Hepatocyte (in vitro differentiated cells): Measurements from ENCODE around the gene PTPRD. TPM values are rescaled to one million over a fixed set of nuclear protein-coding genes. Genes with fewer than 3 reads are reported as not detected.
"Not testable (repeated sequence)": the region's sequence is repeated elsewhere in the genome, so short reads cannot be mapped to it uniquely, and the experiment has no call there.

Experiments used
- DNase-seq: peaks from one replicate; pipeline ENCODE4 v3.0.0-alpha.2; 2016; ENCODE audit warnings: low spot score
- H2AFZ ChIP-seq: fragments of 200-600 bp; sonication (generic); 2 replicates; pipeline ENCODE4 v1.6.0; 2016; ENCODE audit warnings: antibody characterized with exemption, mild to moderate bottlenecking
- H3K27ac ChIP-seq: fragments of 200-600 bp; sonication (generic); 2 replicates; pipeline ENCODE4 v1.5.1; 2016; ENCODE audit warnings: mild to moderate bottlenecking
- H3K27me3 ChIP-seq: fragments of 200-600 bp; sonication (generic); 2 replicates; pipeline ENCODE4 v1.6.1; 2016
- H3K36me3 ChIP-seq: fragments of 200-600 bp; sonication (generic); replicated peaks from 2 replicates; pipeline ENCODE4 v1.5.1; 2016; ENCODE audit warnings: low read depth; ENCODE audit not compliant: insufficient read depth
- H3K4me1 ChIP-seq: fragments of 200-600 bp; sonication (generic); 2 replicates; pipeline ENCODE4 v1.5.1; 2016; ENCODE audit warnings: mild to moderate bottlenecking, moderate library complexity; ENCODE audit not compliant: insufficient read depth
- H3K4me2 ChIP-seq: fragments of 200-600 bp; sonication (generic); 2 replicates; pipeline ENCODE4 v1.6.0; 2016
- H3K4me3 ChIP-seq: fragments of 200-600 bp; sonication (generic); 2 replicates; pipeline ENCODE4 v1.5.1; 2016; ENCODE audit warnings: mild to moderate bottlenecking
- H3K79me2 ChIP-seq: fragments of 200-600 bp; sonication (generic); 2 replicates; pipeline ENCODE4 v1.6.0; 2017; ENCODE audit warnings: mild to moderate bottlenecking
- H3K9me2 ChIP-seq: fragments of 200-600 bp; sonication (generic); replicated peaks from 2 replicates; pipeline ENCODE4 v1.6.0; 2017; ENCODE audit warnings: mild to moderate bottlenecking; ENCODE audit not compliant: insufficient read depth
- H3K9me3 ChIP-seq: fragments of 200-600 bp; sonication (generic); 2 replicates; pipeline ENCODE4 v1.5.1; 2016; ENCODE audit warnings: low read depth, mild to moderate bottlenecking
- H4K20me1 ChIP-seq: fragments of 200-600 bp; sonication (generic); 2 replicates; pipeline ENCODE4 v1.6.0; 2016; ENCODE audit warnings: mild to moderate bottlenecking; ENCODE audit not compliant: insufficient read depth, poor library complexity, severe bottlenecking
- CTCF ChIP-seq: fragments of 200-600 bp; sonication (generic); IDR thresholded peaks from 2 replicates; pipeline ENCODE4 v1.5.1; 2016; ENCODE audit warnings: antibody characterized with exemption, mild to moderate bottlenecking; ENCODE audit not compliant: poor library complexity
- EZH2 ChIP-seq: fragments of 200-600 bp; sonication (generic); IDR thresholded peaks from 2 replicates; pipeline ENCODE4 v1.6.1; 2016; ENCODE audit warnings: antibody characterized with exemption, mild to moderate bottlenecking, borderline replicate concordance
- EZH2phosphoT487 ChIP-seq: fragments of 200-600 bp; sonication (generic); IDR thresholded peaks from one replicate; pipeline ENCODE4 v1.6.1; 2018; ENCODE audit warnings: antibody characterized with exemption, mild to moderate bottlenecking, low read depth, moderate library complexity; ENCODE audit not compliant: unreplicated experiment, severe bottlenecking
- WGBS: methylation state at CpG from one replicate; pipeline ENCODE4 v1.1.6; 2016; ENCODE audit warnings: low lambda C conversion rate; ENCODE audit errors: missing lambda C conversion rate; 5-methylcytosine and 5-hydroxymethylcytosine counted together
- polyA plus RNA-seq: library from polyadenylated mRNA; unstranded; fragments of >200 nt; fragmentation: Nextera tagmentation; extraction: Ambion mirVana; gene quantifications from 2 replicates; pipeline ENCODE4 v1.2.1, GENCODE V29; 2016
- total RNA-seq: library from RNA; depleted of rRNA; stranded (reverse); fragments of >200 nt; gene quantifications from 2 replicates; pipeline ENCODE4 v1.2.3, GENCODE V29; 2014

PTPRD gene
- total and polyA plus RNA-seq, 2 experiments from 2014 or later = 6.5 to 77.6 TPM

- Histone ChIP-seq H3K4me1 (no peaks in the 10 kb centered on the region), H4K20me1 (no peaks in the 10 kb centered on the region)
Measured at GRCh38 chr9:9061627-9062026, 1551.2 kb downstream of the PTPRD start.

GRCh38 chr9:9054354-9054992 lies 1558.3 kb downstream of the PTPRD start:
- H2AFZ ChIP-seq = no peak overlapping the region
- H3K9me3 ChIP-seq = no peaks in the 10 kb centered on the region
- H4K20me1 ChIP-seq = no peaks in the 10 kb centered on the region
- H3K4me2 ChIP-seq = no peak overlapping the region
- WGBS = 78% methylated on average over 3 of the region's 3 CpGs
- H3K36me3 ChIP-seq = no peaks in the 10 kb centered on the region
- no peaks in the 10 kb centered on the region for H3K9me2 ChIP-seq
- TF ChIP-seq EZH2phosphoT487 (no peak), CTCF (no peak), EZH2 (no peak)
- H3K4me3 ChIP-seq = no peak overlapping the region
- no peaks in the 10 kb centered on the region for H3K27me3 ChIP-seq
- H3K27ac ChIP-seq = no peak overlapping the region
- H3K4me1 ChIP-seq = no peaks in the 10 kb centered on the region
- H3K79me2 ChIP-seq = no peaks in the 10 kb centered on the region
- no peak for DNase-seq

More at GRCh38 chr9:9061627-9062026, 1551.2 kb downstream of the PTPRD start:
- H3K36me3 ChIP-seq = no peaks in the 10 kb centered on the region
- H3K9me2 ChIP-seq = no peaks in the 10 kb centered on the region
- no peak overlapping the region for H3K4me3 ChIP-seq
- no peaks in the 10 kb centered on the region for H3K79me2 ChIP-seq
- H2AFZ ChIP-seq = no peak overlapping the region
- no peaks in the 10 kb centered on the region for H3K27me3 ChIP-seq
- 16% methylated on average over 2 of the region's 2 CpGs for WGBS
- TF ChIP-seq EZH2phosphoT487 = no peak
- no peak for TF ChIP-seq EZH2
- TF ChIP-seq CTCF = no peak
- no peaks in the 10 kb centered on the region for H3K9me3 ChIP-seq
- H3K4me2 ChIP-seq = no peak overlapping the region
- DNase-seq = no peak
- H3K27ac ChIP-seq = no peak overlapping the region

- Histone ChIP-seq H3K9me2 (no peaks in the 10 kb centered on the region), H3K27me3 (no peaks in the 10 kb centered on the region), H3K9me3 (no peaks in the 10 kb centered on the region), H3K36me3 (no peaks in the 10 kb centered on the region), H2AFZ (no peak overlapping the region), H3K27ac (no peak overlapping the region), H3K4me1 (no peaks in the 10 kb centered on the region), H4K20me1 (no peaks in the 10 kb centered on the region), H3K4me3 (no peak overlapping the region), H3K4me2 (no peak overlapping the region), H3K79me2 (no peaks in the 10 kb centered on the region)
- WGBS = 63% methylated on average over 2 of the region's 2 CpGs
- DNase-seq = no peak
- no peak for TF ChIP-seq EZH2phosphoT487
- no peak for TF ChIP-seq CTCF
- no peak for TF ChIP-seq EZH2
Measured at GRCh38 chr9:9045572-9045971, 1567.2 kb downstream of the PTPRD start.

GRCh38 chr9:9045072-9045471 lies 1567.7 kb downstream of the PTPRD start:
- DNase-seq = no peak
- Histone ChIP-seq H3K4me3 (no peak overlapping the region), H3K9me3 (no peaks in the 10 kb centered on the region), H3K27me3 (no peaks in the 10 kb centered on the region), H3K4me1 (no peaks in the 10 kb centered on the region), H4K20me1 (no peaks in the 10 kb centered on the region), H3K9me2 (no peaks in the 10 kb centered on the region), H3K27ac (no peak overlapping the region), H3K36me3 (no peaks in the 10 kb centered on the region), H3K79me2 (no peaks in the 10 kb centered on the region), H3K4me2 (no peak overlapping the region), H2AFZ (no peak overlapping the region)
- 57% methylated on average over 4 of the region's 4 CpGs for WGBS
- TF ChIP-seq CTCF = no peak

- H3K9me3 ChIP-seq, H3K79me2 ChIP-seq, H3K4me3 ChIP-seq, H3K36me3 ChIP-seq, H3K27ac ChIP-seq, DNase-seq, H3K27me3 ChIP-seq, H4K20me1 ChIP-seq, H3K9me2 ChIP-seq, H3K4me1 ChIP-seq, H3K4me2 ChIP-seq, H2AFZ ChIP-seq: not testable (repeated sequence)
- 93% methylated on average over 3 of the region's 3 CpGs for WGBS
Measured at GRCh38 chr9:9043788-9044187, 1569.0 kb downstream of the PTPRD start.
